ENCODE measurements around the gene SELENOO.

Gene SELENOO

GRCh38 chr22:50253046-50253915 is 52.5 kb downstream of the SELENOO start:
- no peak for ATAC-seq
- TF ChIP-seq ESRRG (CRISPR knock-in tag; IDR thresholded peaks at IDR 0.05) (no peak), PATZ1 (CRISPR knock-in tag; IDR thresholded peaks at IDR 0.05; ENCODE audit: borderline replicate concordance) (no peak), ZNF8 (CRISPR knock-in tag; IDR thresholded peaks at IDR 0.05) (no peak), PPARA (CRISPR knock-in tag; IDR thresholded peaks at IDR 0.05; ENCODE audit: borderline replicate concordance) (no peak), ZC3H10 (CRISPR knock-in tag; IDR thresholded peaks at IDR 0.05) (no peak), ZFP30 (CRISPR knock-in tag; IDR thresholded peaks at IDR 0.05) (no peak), RARB (CRISPR knock-in tag; IDR thresholded peaks at IDR 0.05) (no peak), BACH2 (CRISPR knock-in tag; IDR thresholded peaks at IDR 0.05; ENCODE audit: borderline replicate concordance) (no peak), TCF4 (CRISPR knock-in tag; IDR thresholded peaks at IDR 0.05; ENCODE audit: borderline replicate concordance) (no peak), GLIS3 (CRISPR knock-in tag; IDR thresholded peaks at IDR 0.05) (no peak), OSR1 (CRISPR knock-in tag; IDR thresholded peaks at IDR 0.05) (no peak), ARNTL (CRISPR knock-in tag; IDR thresholded peaks at IDR 0.05; ENCODE audit: borderline replicate concordance, low read depth) (no peak)
- TF ChIP-seq, protein P1, sequence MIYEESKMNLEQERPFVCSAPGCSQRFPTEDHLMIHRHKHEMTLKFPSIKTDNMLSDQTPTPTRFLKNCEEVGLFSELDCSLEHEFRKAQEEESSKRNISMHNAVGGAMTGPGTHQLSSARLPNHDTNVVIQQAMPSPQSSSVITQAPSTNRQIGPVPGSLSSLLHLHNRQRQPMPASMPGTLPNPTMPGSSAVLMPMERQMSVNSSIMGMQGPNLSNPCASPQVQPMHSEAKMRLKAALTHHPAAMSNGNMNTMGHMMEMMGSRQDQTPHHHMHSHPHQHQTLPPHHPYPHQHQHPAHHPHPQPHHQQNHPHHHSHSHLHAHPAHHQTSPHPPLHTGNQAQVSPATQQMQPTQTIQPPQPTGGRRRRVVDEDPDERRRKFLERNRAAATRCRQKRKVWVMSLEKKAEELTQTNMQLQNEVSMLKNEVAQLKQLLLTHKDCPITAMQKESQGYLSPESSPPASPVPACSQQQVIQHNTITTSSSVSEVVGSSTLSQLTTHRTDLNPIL (CRISPR knock-in tag; IDR thresholded peaks at IDR 0.05; ENCODE audit: low read depth) = no peak
- TF ChIP-seq, protein P2, sequence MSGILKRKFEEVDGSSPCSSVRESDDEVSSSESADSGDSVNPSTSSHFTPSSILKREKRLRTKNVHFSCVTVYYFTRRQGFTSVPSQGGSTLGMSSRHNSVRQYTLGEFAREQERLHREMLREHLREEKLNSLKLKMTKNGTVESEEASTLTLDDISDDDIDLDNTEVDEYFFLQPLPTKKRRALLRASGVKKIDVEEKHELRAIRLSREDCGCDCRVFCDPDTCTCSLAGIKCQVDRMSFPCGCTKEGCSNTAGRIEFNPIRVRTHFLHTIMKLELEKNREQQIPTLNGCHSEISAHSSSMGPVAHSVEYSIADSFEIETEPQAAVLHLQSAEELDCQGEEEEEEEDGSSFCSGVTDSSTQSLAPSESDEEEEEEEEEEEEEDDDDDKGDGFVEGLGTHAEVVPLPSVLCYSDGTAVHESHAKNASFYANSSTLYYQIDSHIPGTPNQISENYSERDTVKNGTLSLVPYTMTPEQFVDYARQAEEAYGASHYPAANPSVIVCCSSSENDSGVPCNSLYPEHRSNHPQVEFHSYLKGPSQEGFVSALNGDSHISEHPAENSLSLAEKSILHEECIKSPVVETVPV (CRISPR knock-in tag; IDR thresholded peaks at IDR 0.05) = no peak

DNA sequence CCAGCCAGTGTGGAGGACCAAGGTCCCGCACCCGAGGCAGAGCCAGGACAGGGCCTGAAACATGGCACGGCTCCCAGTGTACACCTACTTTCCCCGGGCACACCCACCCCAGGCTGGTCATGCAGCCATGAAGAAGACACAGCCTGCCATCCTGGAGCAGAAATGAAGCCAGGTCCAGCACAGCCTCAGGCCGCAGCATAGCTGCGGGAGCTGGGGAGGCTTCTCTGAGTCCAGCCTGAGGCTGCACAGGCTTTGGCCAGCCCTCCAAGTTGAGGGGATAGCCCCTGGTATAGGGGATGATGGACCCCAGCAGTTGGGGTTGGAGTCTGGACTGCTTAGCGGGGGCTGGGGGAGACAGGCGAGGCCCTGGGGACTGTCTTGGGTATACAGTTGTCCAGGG is 53.1 kb downstream of the SELENOO start:
- no peak for ATAC-seq
- TF ChIP-seq PATZ1 (CRISPR knock-in tag; IDR thresholded peaks at IDR 0.05; ENCODE audit: borderline replicate concordance) (no peak), ZNF565 (CRISPR knock-in tag; conservative IDR thresholded peaks at IDR 0.05; ENCODE audit: low read depth) (no peak), ESRRG (CRISPR knock-in tag; IDR thresholded peaks at IDR 0.05) (no peak), ISL1 (CRISPR knock-in tag; IDR thresholded peaks at IDR 0.05) (no peak), GLIS3 (CRISPR knock-in tag; IDR thresholded peaks at IDR 0.05) (no peak), TCF4 (CRISPR knock-in tag; IDR thresholded peaks at IDR 0.05; ENCODE audit: borderline replicate concordance) (no peak), ZFP30 (CRISPR knock-in tag; IDR thresholded peaks at IDR 0.05) (no peak), ZC3H10 (CRISPR knock-in tag; IDR thresholded peaks at IDR 0.05) (no peak), ZNF8 (CRISPR knock-in tag; IDR thresholded peaks at IDR 0.05) (no peak)

GRCh38 chr22:50255099-50255498 is 54.3 kb downstream of the SELENOO start:
- no peak for ATAC-seq
- TF ChIP-seq ISL1 (CRISPR knock-in tag; IDR thresholded peaks at IDR 0.05) (no peak), TCF4 (CRISPR knock-in tag; IDR thresholded peaks at IDR 0.05; ENCODE audit: borderline replicate concordance) (no peak), RARB (CRISPR knock-in tag; IDR thresholded peaks at IDR 0.05) (no peak), ZNF565 (CRISPR knock-in tag; conservative IDR thresholded peaks at IDR 0.05; ENCODE audit: low read depth) (no peak)
- TF ChIP-seq, protein P1 (CRISPR knock-in tag; IDR thresholded peaks at IDR 0.05; ENCODE audit: low read depth) = no peak
- TF ChIP-seq, protein P2 (CRISPR knock-in tag; IDR thresholded peaks at IDR 0.05) = no peak
